H1 (cell line): ENCODE data around the gene RAB3B. TPM values are rescaled to one million over a fixed set of nuclear protein-coding genes. Genes with fewer than 3 reads are reported as not detected.

ENCODE experiments used
- CTCF ChIA-PET: fragments of 300-600 bp; sonication (Branson Sonifier 250); formaldehyde crosslinking; loops from one replicate; lab custom pipeline; 2021; ENCODE audit not compliant: partially characterized antibody; lab: Charles Lee
- POLR2A ChIA-PET: fragments of 300-600 bp; sonication (Branson Sonifier 250); formaldehyde crosslinking; loops from one replicate; lab custom pipeline; 2021; ENCODE audit warnings: inconsistent platforms; ENCODE audit not compliant: partially characterized antibody; lab: Charles Lee
- DNase-seq, 2 experiments: peaks; one replicate each; pipeline versions ENCODE4 v3.0.0 to v3.0.0-alpha.2; 2010 to 2022; ENCODE audit warnings: low spot score in 2 of 2, low read depth in 1 of 2, mixed read lengths in 1 of 2
- FAIRE-seq: peaks from 2 replicates; lab custom pipeline; 2011; peaks lifted over from hg19 to GRCh38; lab: Jason Lieb, UNC
- H2AFZ ChIP-seq: 2 replicates; pipeline ENCODE4 v1.8.1; 2012; ENCODE audit warnings: low read length, inconsistent platforms
- H2AK5ac ChIP-seq: 2 replicates; pipeline ENCODE4 v1.6.1; 2013; ENCODE audit warnings: low read depth, low read length
- H2BK120ac ChIP-seq: replicated peaks from 2 replicates; pipeline ENCODE3; 2013; ENCODE audit warnings: low read depth, low read length, inconsistent platforms
- H2BK12ac ChIP-seq: 2 replicates; pipeline ENCODE4 v1.6.1; 2013; ENCODE audit warnings: low read depth, low read length
- H2BK15ac ChIP-seq: 2 replicates; pipeline ENCODE4 v1.6.1; 2013; ENCODE audit warnings: low read length
- H2BK20ac ChIP-seq: 2 replicates; pipeline ENCODE4 v1.6.1; 2013; ENCODE audit warnings: low read length
- H2BK5ac ChIP-seq: 2 replicates; pipeline ENCODE4 v1.6.1; 2013; ENCODE audit warnings: low read depth, low read length
- H3K14ac ChIP-seq: 2 replicates; pipeline ENCODE4 v1.6.1; 2013; ENCODE audit warnings: inconsistent platforms; ENCODE audit not compliant: insufficient read length
- H3K18ac ChIP-seq: 2 replicates; pipeline ENCODE4 v1.6.1; 2013; ENCODE audit warnings: low read length; ENCODE audit errors: extremely low read depth
- H3K23ac ChIP-seq: 2 replicates; pipeline ENCODE4 v1.6.1; 2013; ENCODE audit warnings: inconsistent platforms; ENCODE audit not compliant: insufficient read length
- H3K23me2 ChIP-seq: 2 replicates; pipeline ENCODE4 v1.6.1; 2013; ENCODE audit warnings: low read depth, low read length
- H3K27ac ChIP-seq: 2 replicates; pipeline ENCODE4 v1.6.1; 2011; ENCODE audit warnings: low read depth, low read length, inconsistent platforms
- H3K27me3 ChIP-seq, 4 experiments: replicated peaks in 1 of 4; 1 replicate in 1 of 4; 2 replicates in 3 of 4; pipeline versions ENCODE4 v1.6.1 to v1.8.1; 2011 to 2013; ENCODE audit warnings: low read length in 3 of 4, mild to moderate bottlenecking in 3 of 4, inconsistent platforms in 2 of 4, mixed read lengths in 2 of 4, moderate library complexity in 1 of 4; ENCODE audit not compliant: control insufficient read depth in 3 of 4, insufficient read depth in 3 of 4; ENCODE audit errors: extremely low read depth in 1 of 4
- H3K36me3 ChIP-seq, 4 experiments: 2 replicates each; pipeline versions ENCODE4 v1.6.1 to v1.8.1; 2011 to 2013; ENCODE audit warnings: mild to moderate bottlenecking in 4 of 4, low read length in 3 of 4, moderate library complexity in 2 of 4, control low read depth in 1 of 4, inconsistent platforms in 1 of 4; ENCODE audit not compliant: insufficient read depth in 4 of 4, control insufficient read depth in 2 of 4
- H3K4ac ChIP-seq: replicated peaks from 2 replicates; pipeline ENCODE3; 2013; ENCODE audit warnings: low read length, low read depth, mixed read lengths, inconsistent platforms; ENCODE audit not compliant: insufficient read length
- H3K4me1 ChIP-seq, 4 experiments: replicated peaks in 1 of 4; 1 replicate in 1 of 4; 2 replicates in 3 of 4; pipeline versions ENCODE4 v1.6.1 to v1.8.1; 2011 to 2013; ENCODE audit warnings: low read length in 3 of 4, inconsistent platforms in 2 of 4, mixed read lengths in 1 of 4; ENCODE audit not compliant: insufficient read depth in 4 of 4, control insufficient read depth in 3 of 4
- H3K4me2 ChIP-seq, 2 experiments: 2 replicates each; pipeline versions ENCODE4 v1.6.1 to v1.8.1; 2011 to 2013; ENCODE audit warnings: low read depth in 2 of 2, low read length in 2 of 2, control low read depth in 1 of 2, inconsistent platforms in 1 of 2, mild to moderate bottlenecking in 1 of 2; ENCODE audit not compliant: insufficient read depth in 1 of 2
- H3K4me3 ChIP-seq, 4 experiments: fragments of 200-600, 300-600 bp in 1 of 4; sonication (generic), shearing (Covaris generic), sonication (Bioruptor Twin) in 1 of 4; 2 replicates each; pipeline versions ENCODE4 v1.5.1 to v1.8.1; 2011 to 2016; ENCODE audit warnings: low read length in 4 of 4, low read depth in 3 of 4, control low read depth in 2 of 4, inconsistent platforms in 2 of 4, mild to moderate bottlenecking in 2 of 4, mixed read lengths in 1 of 4, moderate library complexity in 1 of 4; ENCODE audit not compliant: insufficient read depth in 2 of 4; ENCODE audit errors: extremely low read depth in 1 of 4
- H3K56ac ChIP-seq: replicated peaks from 2 replicates; pipeline ENCODE3; 2013; ENCODE audit warnings: low read depth, mild to moderate bottlenecking, mixed read lengths, low read length, inconsistent platforms; ENCODE audit not compliant: insufficient read length
- H3K79me1 ChIP-seq: 2 replicates; pipeline ENCODE4 v1.6.1; 2013; ENCODE audit warnings: low read depth, low read length, control low read depth
- H3K79me2 ChIP-seq, 2 experiments: 2 replicates each; pipeline versions ENCODE4 v1.6.1 to v1.8.1; 2012 to 2013; ENCODE audit warnings: low read length in 2 of 2, mild to moderate bottlenecking in 2 of 2, inconsistent platforms in 1 of 2; ENCODE audit not compliant: insufficient read depth in 2 of 2, control insufficient read depth in 1 of 2
- H3K9ac ChIP-seq, 4 experiments: replicated peaks in 1 of 4; 1 replicate in 1 of 4; 2 replicates in 3 of 4; pipeline versions ENCODE4 v1.6.1 to v1.8.1; 2011 to 2013; ENCODE audit warnings: low read depth in 3 of 4, low read length in 3 of 4, control low read depth in 2 of 4, mild to moderate bottlenecking in 2 of 4, moderate library complexity in 2 of 4, inconsistent platforms in 1 of 4; ENCODE audit errors: extremely low read depth in 1 of 4
- H3K9me3 ChIP-seq, 2 experiments: 2 replicates each; pipeline versions ENCODE4 v1.6.1 to v1.8.1; 2012 to 2013; ENCODE audit warnings: mild to moderate bottlenecking in 2 of 2, moderate library complexity in 2 of 2, control low read depth in 1 of 2, inconsistent platforms in 1 of 2, low read depth in 1 of 2, low read length in 1 of 2, mixed read lengths in 1 of 2; ENCODE audit not compliant: insufficient read depth in 2 of 2
- H4K20me1 ChIP-seq, 2 experiments: replicated peaks in 1 of 2; 2 replicates each; pipeline versions ENCODE3 to v1.8.1; 2011 to 2013; ENCODE audit warnings: inconsistent platforms in 2 of 2, low read length in 2 of 2, mild to moderate bottlenecking in 1 of 2; ENCODE audit not compliant: insufficient read depth in 2 of 2, control insufficient read depth in 1 of 2
- H4K5ac ChIP-seq: 2 replicates; pipeline ENCODE4 v1.6.1; 2013; ENCODE audit warnings: low read length, low read depth, mixed read lengths, inconsistent platforms; ENCODE audit not compliant: insufficient read length
- H4K8ac ChIP-seq: 2 replicates; pipeline ENCODE4 v1.8.0; 2013; ENCODE audit warnings: mild to moderate bottlenecking, moderate library complexity, low read length, inconsistent platforms; ENCODE audit not compliant: insufficient read depth; ENCODE audit errors: extremely low read depth
- H4K91ac ChIP-seq: replicated peaks from 2 replicates; pipeline ENCODE3; 2013; ENCODE audit warnings: low read length, mixed read lengths, inconsistent platforms; ENCODE audit not compliant: insufficient read length
- POLR2A ChIP-seq, 2 experiments: IDR thresholded peaks; 1 replicate in 1 of 2; 2 replicates in 1 of 2; pipeline ENCODE4 v1.6.1; 2011; ENCODE audit warnings: low read depth in 2 of 2, low read length in 2 of 2, mild to moderate bottlenecking in 2 of 2; ENCODE audit errors: control extremely low read depth in 1 of 2
- SIN3A ChIP-seq, 2 experiments: IDR thresholded peaks in 1 of 2; conservative IDR thresholded peaks in 1 of 2; 2 replicates each; pipeline ENCODE4 v1.6.1; 2011 to 2012; ENCODE audit warnings: low read length in 2 of 2, improper control_type of control experiment in 1 of 2, low read depth in 1 of 2, mild to moderate bottlenecking in 1 of 2
- SP1 ChIP-seq: IDR thresholded peaks from 2 replicates; pipeline ENCODE4 v1.6.1; 2011; ENCODE audit warnings: low read depth, low read length
- USF2 ChIP-seq: IDR thresholded peaks from 2 replicates; pipeline ENCODE4 v1.6.1; 2011; ENCODE audit warnings: low read length, improper control_type of control experiment
- WGBS, 2 experiments: shearing (Covaris generic) in 1 of 2; methylation state at CpG; one replicate each; pipeline versions ENCODE4 v1.1.6 to v1.1.7; 2013 to 2015; ENCODE audit warnings: low lambda C conversion rate in 2 of 2, mixed read lengths in 2 of 2, inconsistent platforms in 1 of 2, low coverage in 1 of 2, missing lambda C conversion rate in 1 of 2; ENCODE audit not compliant: insufficient replicate concordance in 2 of 2, insufficient coverage in 1 of 2, insufficient read length in 1 of 2; ENCODE audit errors: extremely low coverage in 1 of 2, missing lambda C conversion rate in 1 of 2; 5-methylcytosine and 5-hydroxymethylcytosine counted together
- polyA plus RNA-seq, 7 experiments: library from polyadenylated mRNA; depleted of rRNA in 3 of 7; stranded (reverse) in 5 of 7; unstranded in 2 of 7; fragments of >200 nt in 5 of 7; fragments of 200-250 nt in 2 of 7; gene quantifications; 1 replicate in 5 of 7; 2 replicates in 1 of 7; 4 replicates in 1 of 7; pipeline versions ENCODE4 v1.2.1 to v1.2.3, GENCODE V29; 2011 to 2013; ENCODE audit warnings: missing spikeins in 2 of 7, mixed read lengths in 2 of 7
- total RNA-seq: library from RNA; stranded (reverse); fragmentation: NEBNext Ultra II Directional; extraction: Animal tissue kit (Norgen Biotek cat#: 25700); gene quantifications from 2 replicates; pipeline ENCODE4 v1.2.1, GENCODE V29; 2021

The RAB3B gene
- total and polyA plus RNA-seq, 2 of the 8 experiments (the other 6 are each of a cell fraction or from before 2014, with no cell fraction given), result 12.5 to 36.8 TPM

GRCh38 chr1:51910221-51911000, 80.1 kb downstream of the RAB3B start:
- Histone ChIP-seq H3K4me2 (peak overlapping the region in 1 of 2 experiments; percentile 3; a peak in 1 of 4 replicates), H2BK20ac (no peak overlapping the region), H3K14ac (no peak overlapping the region)
- TF ChIP-seq SP1, result no peak
- TF ChIP-seq POLR2A (IDR thresholded peaks at IDR 0.05; ENCODE audit: control extremely low read depth in 1 of 2, low read depth in 2 of 2, low read length in 2 of 2), result no peak
- TF ChIP-seq USF2, result no peak
- TF ChIP-seq SIN3A (conservative IDR thresholded peaks at IDR 0.05 in 1 of 2, IDR thresholded peaks at IDR 0.05 in 1 of 2; ENCODE audit: low read depth in 1 of 2, low read length in 2 of 2), result no peak
- TF ChIP-seq, all 59 proteins: peak for 0
- H4K8ac ChIP-seq, result no peak overlapping the region
- peaks cover 2 to 16% (median 6%) of the 10 kb centered on the region in 4 experiments; a peak in 4 of 7 replicates for H3K4me1 ChIP-seq
- H4K91ac ChIP-seq, result no peak overlapping the region
- H3K9ac ChIP-seq, result no peak overlapping the region
- no peaks in the 10 kb centered on the region; a peak in 1 of 4 replicates for H3K9me3 ChIP-seq
- H3K79me1 ChIP-seq, result no peaks in the 10 kb centered on the region
- no peak overlapping the region for H3K4me3 ChIP-seq
- no peak overlapping the region for H4K5ac ChIP-seq
- no peaks in the 10 kb centered on the region for H4K20me1 ChIP-seq
- H3K23me2 ChIP-seq, result peaks cover 2% of the 10 kb centered on the region; the same call in 1 of the 2 replicates
- no peak overlapping the region for H2AK5ac ChIP-seq
- WGBS, 2 experiments, result 91% methylated on average over 4 of the region's 4 CpGs; no CpG with 5 or more reads in 1 of the 2 experiments
- H3K36me3 ChIP-seq, result peaks cover 0 to 23% (median 3%) of the 10 kb centered on the region in 4 experiments; a peak in 4 of 8 replicates
- H3K23ac ChIP-seq, result no peak overlapping the region
- H3K56ac ChIP-seq, result no peak overlapping the region
- ChIA-PET POLR2A (interaction anchor here (0.7 to 2.0 kb wide), 4 partner anchors 8 to 31 kb away, joined by 3 to 7 read pairs (median 4); partner anchors contain the start of gene NRDC), CTCF (interaction anchor here (1.1 to 2.5 kb wide), 4 partner anchors 14 to 88 kb away, joined by 4 to 17 read pairs (median 5); no protein-coding TSS in a partner anchor)
- FAIRE-seq (no peak), DNase-seq (no peak)
- H3K27me3 ChIP-seq, result no peaks in the 10 kb centered on the region
- no peak overlapping the region for H2AFZ ChIP-seq
- 0 out of 2 replicates have a peak overlapping the region, but pooled peaks have one; percentile 14 for H2BK15ac ChIP-seq
- no peak overlapping the region for H2BK5ac ChIP-seq
- no peaks in the 10 kb centered on the region for H3K79me2 ChIP-seq
- no peak overlapping the region for H3K4ac ChIP-seq
- H3K18ac ChIP-seq, result no peak overlapping the region
- no peak overlapping the region for H3K27ac ChIP-seq
- H2BK12ac ChIP-seq, result no peak overlapping the region
- no peak overlapping the region for H2BK120ac ChIP-seq
